HepG2 (cell line): Measurements from ENCODE around the gene ZNF839. TPM values are rescaled to one million over a fixed set of nuclear protein-coding genes. Genes with fewer than 3 reads are reported as not detected.

Source experiments
- CEBPZ ChIP-seq: IDR thresholded peaks from 2 replicates; pipeline ENCODE4 v1.6.1; 2012; ENCODE audit warnings: low read length, improper control_type of control experiment
- CSRNP1 ChIP-seq: sonication (generic); formaldehyde crosslinking; IDR thresholded peaks from 2 replicates; pipeline ENCODE4 v1.8.1; 2023; ENCODE audit warnings: mild to moderate bottlenecking, missing genetic modification reagents
- ESRRA ChIP-seq: sonication (generic); formaldehyde crosslinking; IDR thresholded peaks from 2 replicates; pipeline ENCODE4 v1.5.1; 2020; ENCODE audit warnings: mild to moderate bottlenecking, low read depth, missing genetic modification reagents
- HCFC1 ChIP-seq: fragments of 150-350 bp; IDR thresholded peaks from 2 replicates; pipeline ENCODE4 v1.6.1; 2014; ENCODE audit warnings: low read depth, low read length
- HINFP ChIP-seq: sonication (generic); formaldehyde crosslinking; IDR thresholded peaks from 2 replicates; pipeline ENCODE4 v1.4.0; 2020; ENCODE audit warnings: low read depth, mild to moderate bottlenecking, missing genetic modification reagents
- NAIF1 ChIP-seq: sonication (generic); formaldehyde crosslinking; IDR thresholded peaks from 2 replicates; pipeline ENCODE4 v1.5.0; 2020; ENCODE audit warnings: mild to moderate bottlenecking, missing genetic modification reagents, borderline replicate concordance
- PLSCR1 ChIP-seq: sonication (generic); formaldehyde crosslinking; IDR thresholded peaks from 2 replicates; pipeline ENCODE4 v1.5.0; 2020; ENCODE audit warnings: missing genetic modification reagents, mild to moderate bottlenecking, borderline replicate concordance
- PRPF4 ChIP-seq: fragments of 200-400 bp; formaldehyde crosslinking; IDR thresholded peaks from 2 replicates; pipeline ENCODE4 v1.6.1; 2016; ENCODE audit warnings: low read length, low read depth; ENCODE audit not compliant: poor library complexity, severe bottlenecking
- SNAPC2 ChIP-seq: sonication (generic); formaldehyde crosslinking; IDR thresholded peaks from 2 replicates; pipeline ENCODE4 v1.8.1; 2022; ENCODE audit warnings: mild to moderate bottlenecking, missing genetic modification reagents
- ZBTB43 ChIP-seq: sonication (generic); formaldehyde crosslinking; conservative IDR thresholded peaks from 2 replicates; pipeline ENCODE4 v1.4.0; 2020; ENCODE audit warnings: missing genetic modification reagents
- ZNF317 ChIP-seq: sonication (generic); formaldehyde crosslinking; IDR thresholded peaks from 2 replicates; pipeline ENCODE4 v1.5.0; 2020; ENCODE audit warnings: mild to moderate bottlenecking, missing genetic modification reagents
- ZNF576 ChIP-seq: sonication (generic); formaldehyde crosslinking; IDR thresholded peaks from 2 replicates; pipeline ENCODE4 v1.4.0; 2020; ENCODE audit warnings: mild to moderate bottlenecking, missing genetic modification reagents
- ZNF687 ChIP-seq: sonication (generic); formaldehyde crosslinking; IDR thresholded peaks from 2 replicates; pipeline ENCODE4 v1.5.1; 2020; ENCODE audit warnings: mild to moderate bottlenecking, missing genetic modification reagents, moderate library complexity
- ZNF839 ChIP-seq: sonication (generic); formaldehyde crosslinking; IDR thresholded peaks from 2 replicates; pipeline ENCODE4 v1.4.0; 2020; ENCODE audit warnings: missing genetic modification reagents, mild to moderate bottlenecking, borderline replicate concordance
- polyA plus RNA-seq, 8 experiments: library from polyadenylated mRNA; depleted of rRNA in 3 of 8; stranded (reverse) in 7 of 8; unstranded in 1 of 8; fragments of >200 nt; fragmentation: Illumina TruSeq in 4 of 8; extraction: Trizol in 4 of 8; gene quantifications; 2 replicates each; pipeline versions ENCODE4 v1.2.1 to v1.2.3, GENCODE V29; 2011 to 2016; ENCODE audit warnings: low read depth in 4 of 8, missing spikeins in 1 of 8, mixed read lengths in 1 of 8; ENCODE audit not compliant: insufficient read depth in 1 of 8
- total RNA-seq, 5 experiments: library from RNA; depleted of rRNA; stranded (reverse); fragments of >200 nt; fragmentation: Illumina TruSeq; extraction: Trizol; gene quantifications; 2 replicates each; pipeline ENCODE4 v1.2.3, GENCODE V29; 2016; ENCODE audit warnings: low read depth in 1 of 5

Gene ZNF839
- total and polyA plus RNA-seq, 2 of the 13 experiments (the other 11 are each of a cell fraction or from before 2014, with no cell fraction given) = 11.1 to 12.8 TPM

- TF ChIP-seq ZNF317 (CRISPR knock-in tag) (0 out of 2 replicates have a peak, but pooled peaks have one; percentile 23), ZNF839 (CRISPR knock-in tag) (no peak), SNAPC2 (no peak), ZBTB43 (CRISPR knock-in tag) (no peak; the same call in 1 of the 2 replicates), PRPF4 (no peak), CSRNP1 (CRISPR knock-in tag) (no peak), NAIF1 (CRISPR knock-in tag) (0 out of 2 replicates have a peak, but pooled peaks have one; percentile 24), ESRRA (CRISPR knock-in tag) (no peak), HINFP (CRISPR knock-in tag) (0 out of 2 replicates have a peak, but pooled peaks have one; percentile 32), CEBPZ (no peak), PLSCR1 (CRISPR knock-in tag) (no peak), HCFC1 (peak; percentile 43; the same call in 1 of the 2 replicates), ZNF687 (CRISPR knock-in tag) (peak; percentile 82), ZNF576 (no peak)
Measured at GRCh38 chr14:102362545-102363181, 43.1 kb downstream of the ZNF839 start, which contains the start of the genes CINP and TECPR2 (continued).
